SIG-M5 (cell line): Measurements from ENCODE around the gene SOX18.
A peak's percentile ranks its signal among the peaks of the same experiment; 100 is the strongest.

Experiments used
- DNase-seq: peaks from one replicate; lab custom pipeline; 2025; lab: John Stamatoyannopoulos, UW

SOX18 gene

GRCh38 chr20:64080813-64081623 is 31.6 kb upstream of the SOX18 start:
- no peak for DNase-seq

GRCh38 chr20:64080013-64080812 is 30.8 kb upstream of the SOX18 start, which contains the start of gene OPRL1:
Gene OPRL1, plus strand, starts transcription at chr20:64080082. Its CDS starts 12,639 bp downstream, at chr20:64092721.
- no peak for DNase-seq

GRCh38 chr20:64079273-64080012 is 30.0 kb upstream of the SOX18 start, which contains the start of gene RGS19:
Gene RGS19, minus strand, starts transcription at chr20:64079518. Its CDS starts 2,632 bp downstream, at chr20:64076886.
- DNase-seq = peak; percentile 78

GRCh38 chr20:64078934-64079272 is 29.5 kb upstream of the SOX18 start:
- no peak for DNase-seq

- no peak for DNase-seq
Measured at GRCh38 chr20:64077876-64078551, 28.6 kb upstream of the SOX18 start.

GRCh38 chr20:64077541-64077875 is 28.1 kb upstream of the SOX18 start:
- DNase-seq = no peak

- no peak for DNase-seq
Measured at GRCh38 chr20:64077094-64077493, 27.7 kb upstream of the SOX18 start.

- DNase-seq = no peak
Measured at GRCh38 chr20:64076061-64076997, 26.9 kb upstream of the SOX18 start.

GRCh38 chr20:64075556-64075955 is 26.1 kb upstream of the SOX18 start:
- DNase-seq = no peak

- DNase-seq = no peak
Measured at GRCh38 chr20:64074963-64075362, 25.5 kb upstream of the SOX18 start.

- no peak for DNase-seq
Measured at GRCh38 chr20:64074184-64074789, 24.8 kb upstream of the SOX18 start.

GRCh38 chr20:64073476-64074183 is 24.2 kb upstream of the SOX18 start:
- DNase-seq = no peak

GRCh38 chr20:64072498-64073063 is 23.1 kb upstream of the SOX18 start:
- no peak for DNase-seq

GRCh38 chr20:64071341-64072332 is 22.2 kb upstream of the SOX18 start:
- DNase-seq = no peak

GRCh38 chr20:64070244-64070993 is 21.0 kb upstream of the SOX18 start:
- no peak for DNase-seq

- DNase-seq = no peak
Measured at GRCh38 chr20:64069614-64070243, 20.3 kb upstream of the SOX18 start.

GRCh38 chr20:64069209-64069613 is 19.8 kb upstream of the SOX18 start:
- DNase-seq = no peak
